BE2C (cell line): ENCODE data around the gene GID4.

Experiments
- DNase-seq: peaks from one replicate; pipeline ENCODE4 v3.0.0-alpha.2; 2020
- H3K27me3 ChIP-seq: fragments of 250-450 bp; sonication (Bioruptor Pico); 2 replicates; pipeline ENCODE4 v1.5.1; 2020; ENCODE audit warnings: mild to moderate bottlenecking
- H3K36me3 ChIP-seq: fragments of 250-450 bp; sonication (Bioruptor Pico); 2 replicates; pipeline ENCODE4 v1.5.1; 2020; ENCODE audit warnings: mild to moderate bottlenecking
- H3K4me1 ChIP-seq: fragments of 250-450 bp; sonication (Bioruptor Pico); 2 replicates; pipeline ENCODE4 v1.5.1; 2020
- H3K4me3 ChIP-seq: 2 replicates; pipeline ENCODE4 v1.5.1; 2011; ENCODE audit warnings: low read depth, low read length
- H3K9me3 ChIP-seq: fragments of 250-450 bp; sonication (Bioruptor Pico); 2 replicates; pipeline ENCODE4 v1.5.1; 2020
- TF ChIP-seq, protein P1 (sequence below): IDR thresholded peaks from 2 replicates; pipeline ENCODE4 v1.5.1; 2012; ENCODE audit warnings: mild to moderate bottlenecking, low read depth, low read length

Gene GID4

DNA sequence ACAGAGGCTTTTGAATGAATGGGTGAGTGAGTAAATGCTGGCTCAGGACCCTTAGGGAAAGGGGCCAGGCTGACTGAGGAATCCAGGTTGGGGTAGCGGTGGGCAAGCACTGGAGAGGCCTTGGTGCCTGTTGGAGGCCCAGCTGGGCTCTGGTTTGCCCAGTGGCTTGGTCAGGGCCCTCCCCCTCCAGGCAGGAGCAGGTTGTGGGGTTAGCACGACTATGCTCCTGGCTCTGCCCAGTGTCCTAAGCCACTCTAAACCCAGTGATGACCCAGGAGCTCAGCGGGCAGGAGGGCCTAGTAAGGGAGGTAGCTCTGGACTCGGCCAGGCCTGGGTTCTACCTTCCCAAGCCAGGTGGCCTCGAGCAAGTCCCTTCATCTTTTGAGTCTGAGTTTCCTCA lies 76.9 kb downstream of the GID4 start:
- no peaks in the 10 kb centered on the region for H3K9me3 ChIP-seq
- no peaks in the 10 kb centered on the region for H3K36me3 ChIP-seq
- no peaks in the 10 kb centered on the region for H3K27me3 ChIP-seq
- no peaks in the 10 kb centered on the region for H3K4me1 ChIP-seq
- no peak overlapping the region for H3K4me3 ChIP-seq
- TF ChIP-seq, protein P1, sequence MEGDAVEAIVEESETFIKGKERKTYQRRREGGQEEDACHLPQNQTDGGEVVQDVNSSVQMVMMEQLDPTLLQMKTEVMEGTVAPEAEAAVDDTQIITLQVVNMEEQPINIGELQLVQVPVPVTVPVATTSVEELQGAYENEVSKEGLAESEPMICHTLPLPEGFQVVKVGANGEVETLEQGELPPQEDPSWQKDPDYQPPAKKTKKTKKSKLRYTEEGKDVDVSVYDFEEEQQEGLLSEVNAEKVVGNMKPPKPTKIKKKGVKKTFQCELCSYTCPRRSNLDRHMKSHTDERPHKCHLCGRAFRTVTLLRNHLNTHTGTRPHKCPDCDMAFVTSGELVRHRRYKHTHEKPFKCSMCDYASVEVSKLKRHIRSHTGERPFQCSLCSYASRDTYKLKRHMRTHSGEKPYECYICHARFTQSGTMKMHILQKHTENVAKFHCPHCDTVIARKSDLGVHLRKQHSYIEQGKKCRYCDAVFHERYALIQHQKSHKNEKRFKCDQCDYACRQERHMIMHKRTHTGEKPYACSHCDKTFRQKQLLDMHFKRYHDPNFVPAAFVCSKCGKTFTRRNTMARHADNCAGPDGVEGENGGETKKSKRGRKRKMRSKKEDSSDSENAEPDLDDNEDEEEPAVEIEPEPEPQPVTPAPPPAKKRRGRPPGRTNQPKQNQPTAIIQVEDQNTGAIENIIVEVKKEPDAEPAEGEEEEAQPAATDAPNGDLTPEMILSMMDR: no peak
- no peak for DNase-seq

DNA sequence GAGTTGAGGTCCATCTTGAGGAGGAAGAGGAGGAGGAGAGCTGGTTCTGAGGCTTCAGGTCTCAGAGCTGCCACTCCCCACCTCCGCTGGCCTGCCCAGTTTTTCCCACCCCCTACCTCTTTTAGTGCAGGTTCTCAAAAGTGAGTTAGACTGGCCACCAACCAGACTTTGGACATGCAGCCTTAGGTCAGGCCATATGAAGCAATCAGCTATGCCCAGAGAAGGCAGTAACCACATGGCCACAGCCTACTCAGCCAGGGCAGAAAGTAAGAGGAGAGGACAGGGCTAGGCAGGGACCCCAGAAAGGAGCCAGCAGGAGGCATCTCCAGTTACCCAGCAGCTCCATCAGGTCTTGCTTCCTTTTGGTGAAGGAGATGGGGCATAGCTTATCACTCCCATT lies 78.3 kb downstream of the GID4 start:
- no peaks in the 10 kb centered on the region for H3K9me3 ChIP-seq
- H3K4me3 ChIP-seq: no peak overlapping the region
- H3K36me3 ChIP-seq: no peaks in the 10 kb centered on the region
- H3K27me3 ChIP-seq: no peaks in the 10 kb centered on the region
- TF ChIP-seq, protein P1: no peak
- H3K4me1 ChIP-seq: no peaks in the 10 kb centered on the region
- DNase-seq: no peak
